BLaER1 (cell line): ENCODE data around the gene PLBD1.

Source experiments
- H3K27ac ChIP-seq: shearing (Covaris generic); formaldehyde crosslinking; 2 replicates; pipeline ENCODE4 v1.8.1; 2022
- H3K27me3 ChIP-seq: shearing (Covaris generic); formaldehyde crosslinking; 2 replicates; pipeline ENCODE4 v1.8.1; 2022
- H3K36me3 ChIP-seq: shearing (Covaris generic); formaldehyde crosslinking; 2 replicates; pipeline ENCODE4 v1.8.1; 2022
- H3K4me1 ChIP-seq: shearing (Covaris generic); formaldehyde crosslinking; 2 replicates; pipeline ENCODE4 v1.8.1; 2022
- H3K4me2 ChIP-seq: shearing (Covaris generic); formaldehyde crosslinking; 2 replicates; pipeline ENCODE4 v1.8.1; 2022
- H3K4me3 ChIP-seq: shearing (Covaris generic); formaldehyde crosslinking; 2 replicates; pipeline ENCODE4 v1.8.1; 2022
- H3K9ac ChIP-seq: shearing (Covaris generic); formaldehyde crosslinking; 2 replicates; pipeline ENCODE4 v1.8.1; 2022
- H3K9me3 ChIP-seq: shearing (Covaris generic); formaldehyde crosslinking; 2 replicates; pipeline ENCODE4 v1.8.1; 2022
- H4K20me1 ChIP-seq: shearing (Covaris generic); formaldehyde crosslinking; 2 replicates; pipeline ENCODE4 v1.8.1; 2022
- Cebpa-rat ChIP-seq: shearing (Covaris generic); IDR thresholded peaks from 2 replicates; pipeline ENCODE4 v1.8.1; 2022

PLBD1 gene

GRCh38 chr12:14554281-14555007 lies 13.2 kb downstream of the PLBD1 start:
- peaks cover 18% of the 10 kb centered on the region for H3K9me3 ChIP-seq
- no peaks in the 10 kb centered on the region for H3K27me3 ChIP-seq
- no peak overlapping the region for H3K4me3 ChIP-seq
- H3K4me2 ChIP-seq = 0 out of 2 replicates have a peak overlapping the region, but pooled peaks have one; percentile 14
- no peaks in the 10 kb centered on the region for H4K20me1 ChIP-seq
- peaks cover 9% of the 10 kb centered on the region for H3K4me1 ChIP-seq
- no peaks in the 10 kb centered on the region for H3K36me3 ChIP-seq
- no peak overlapping the region for H3K9ac ChIP-seq
- TF ChIP-seq Cebpa-rat = no peak
- no peak overlapping the region for H3K27ac ChIP-seq

GRCh38 chr12:14548609-14549008 lies 19.1 kb downstream of the PLBD1 start:
- H3K36me3 ChIP-seq = no peaks in the 10 kb centered on the region
- H3K27ac ChIP-seq = no peak overlapping the region
- peaks cover 14% of the 10 kb centered on the region; the same call in 1 of the 2 replicates for H3K9me3 ChIP-seq
- no peaks in the 10 kb centered on the region for H3K4me1 ChIP-seq
- H3K4me3 ChIP-seq = no peak overlapping the region
- TF ChIP-seq Cebpa-rat = no peak
- H3K9ac ChIP-seq = no peak overlapping the region
- no peaks in the 10 kb centered on the region for H4K20me1 ChIP-seq
- no peaks in the 10 kb centered on the region for H3K27me3 ChIP-seq
- H3K4me2 ChIP-seq = no peak overlapping the region

GRCh38 chr12:14547571-14547970 lies 20.1 kb downstream of the PLBD1 start:
- Histone ChIP-seq H3K4me2 (no peak overlapping the region), H3K27ac (no peak overlapping the region), H4K20me1 (no peaks in the 10 kb centered on the region), H3K9ac (no peak overlapping the region), H3K27me3 (no peaks in the 10 kb centered on the region), H3K4me1 (no peaks in the 10 kb centered on the region), H3K4me3 (no peak overlapping the region), H3K36me3 (no peaks in the 10 kb centered on the region), H3K9me3 (peaks cover 14% of the 10 kb centered on the region; the same call in 1 of the 2 replicates)
- no peak for TF ChIP-seq Cebpa-rat

DNA sequence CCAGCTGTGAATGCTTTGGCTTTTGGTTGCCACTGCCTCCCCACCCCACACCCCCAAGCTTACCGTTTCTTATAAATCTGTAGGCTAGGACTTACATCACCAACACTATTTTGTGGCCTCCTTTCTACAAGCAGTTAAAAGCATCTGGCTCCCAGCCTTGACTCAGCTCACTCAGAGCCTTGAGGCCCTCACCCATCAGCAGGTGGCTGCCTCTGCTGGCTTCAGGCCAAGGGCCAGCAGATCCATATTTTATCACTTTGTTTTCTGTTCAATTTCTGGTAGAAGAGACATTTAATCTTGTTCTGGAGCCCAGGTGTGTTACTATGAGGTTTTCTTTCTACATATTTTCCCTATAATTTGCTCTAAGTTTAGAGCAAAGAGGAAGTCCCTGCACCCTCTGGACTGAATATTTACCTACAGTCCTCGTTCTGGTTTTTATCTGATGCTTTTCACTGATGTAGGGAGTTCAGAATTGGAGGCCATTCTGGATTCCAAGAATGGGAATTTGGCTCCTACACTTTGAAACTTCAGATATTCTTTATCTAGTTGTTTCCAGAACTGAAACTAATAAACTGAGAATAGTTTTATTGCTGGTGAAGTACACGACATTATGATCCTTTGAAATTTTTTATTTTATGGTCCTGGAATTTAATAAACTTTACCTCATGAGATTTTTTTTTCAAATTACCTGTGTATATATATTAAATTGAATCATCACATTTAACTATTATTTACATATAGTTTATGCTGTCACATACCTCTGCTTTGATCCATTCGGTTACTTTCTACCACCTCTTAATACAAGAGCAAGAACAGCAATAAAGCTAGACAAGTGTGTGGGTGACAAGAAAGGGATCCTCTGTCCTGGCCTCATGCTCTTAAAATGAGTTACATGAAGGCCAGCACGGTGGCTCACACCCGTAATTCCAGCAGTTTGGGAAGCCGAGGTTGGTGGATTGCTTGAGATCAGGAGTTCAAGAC lies 22.2 kb downstream of the PLBD1 start:
- no peak overlapping the region for H3K4me3 ChIP-seq
- no peak overlapping the region for H3K27ac ChIP-seq
- TF ChIP-seq Cebpa-rat = no peak
- no peak overlapping the region for H3K4me2 ChIP-seq
- no peaks in the 10 kb centered on the region for H3K4me1 ChIP-seq
- H4K20me1 ChIP-seq = no peaks in the 10 kb centered on the region
- H3K36me3 ChIP-seq = no peaks in the 10 kb centered on the region
- H3K9me3 ChIP-seq = 0 out of 2 replicates have a peak, but pooled peaks cover 4% of the 10 kb centered on the region
- H3K9ac ChIP-seq = no peak overlapping the region
- H3K27me3 ChIP-seq = no peaks in the 10 kb centered on the region

GRCh38 chr12:14540801-14541462 lies 26.8 kb downstream of the PLBD1 start:
- no peak overlapping the region for H3K4me2 ChIP-seq
- H3K36me3 ChIP-seq = no peaks in the 10 kb centered on the region
- no peak overlapping the region for H3K4me3 ChIP-seq
- no peak overlapping the region for H3K9ac ChIP-seq
- no peaks in the 10 kb centered on the region for H4K20me1 ChIP-seq
- no peaks in the 10 kb centered on the region for H3K9me3 ChIP-seq
- no peaks in the 10 kb centered on the region for H3K4me1 ChIP-seq
- no peak overlapping the region for H3K27ac ChIP-seq
- TF ChIP-seq Cebpa-rat = no peak
- no peaks in the 10 kb centered on the region for H3K27me3 ChIP-seq

DNA sequence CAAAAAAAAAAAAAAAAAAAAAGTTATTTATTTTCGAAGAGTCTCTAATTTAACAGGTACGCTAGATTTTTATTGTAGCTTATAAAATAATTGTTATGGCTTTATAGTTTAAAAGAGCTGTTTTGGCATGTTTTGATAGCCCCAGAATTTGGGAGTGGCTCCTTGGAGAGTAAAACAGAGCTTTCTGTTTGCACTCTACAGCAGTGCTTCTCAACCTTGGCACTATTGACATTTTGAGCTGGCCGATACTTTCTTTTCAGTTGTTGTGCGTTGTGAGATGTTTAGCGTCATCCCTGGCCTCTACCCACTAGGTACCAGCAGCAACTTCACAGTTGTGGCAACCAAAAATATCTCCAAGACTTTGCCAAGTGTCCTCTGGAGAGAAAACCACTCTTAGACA lies 30.6 kb downstream of the PLBD1 start:
- Histone ChIP-seq H3K4me2 (no peak overlapping the region), H3K9ac (no peak overlapping the region), H3K9me3 (0 out of 2 replicates have a peak, but pooled peaks cover 5% of the 10 kb centered on the region), H3K27ac (no peak overlapping the region), H3K27me3 (no peaks in the 10 kb centered on the region), H3K36me3 (no peaks in the 10 kb centered on the region), H3K4me3 (no peak overlapping the region), H4K20me1 (no peaks in the 10 kb centered on the region), H3K4me1 (no peaks in the 10 kb centered on the region)
- no peak for TF ChIP-seq Cebpa-rat

DNA sequence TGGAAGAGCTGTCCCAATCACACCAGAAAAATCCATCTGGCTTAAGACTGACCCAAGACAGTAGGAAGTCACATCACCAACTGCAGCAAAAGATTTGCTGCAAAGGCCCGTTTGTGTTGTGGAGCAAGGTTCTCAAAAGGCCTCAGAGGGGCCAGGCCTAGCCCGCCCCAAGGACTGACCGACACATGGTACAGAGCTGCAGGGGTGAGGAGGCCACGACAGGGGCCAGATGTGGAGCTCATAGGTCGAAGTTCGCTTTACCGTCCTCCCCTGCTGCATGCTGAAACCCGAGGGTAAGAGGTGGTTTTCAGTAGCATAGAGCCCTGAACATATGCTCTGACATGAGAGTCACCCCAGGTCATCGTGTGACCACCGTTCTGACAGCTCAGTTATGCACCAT lies 35.5 kb downstream of the PLBD1 start:
- H4K20me1 ChIP-seq = no peaks in the 10 kb centered on the region
- H3K27ac ChIP-seq = no peak overlapping the region
- no peaks in the 10 kb centered on the region for H3K36me3 ChIP-seq
- H3K9me3 ChIP-seq = 0 out of 2 replicates have a peak, but pooled peaks cover 5% of the 10 kb centered on the region
- H3K4me1 ChIP-seq = no peaks in the 10 kb centered on the region
- H3K27me3 ChIP-seq = no peaks in the 10 kb centered on the region
- H3K4me2 ChIP-seq = no peak overlapping the region
- H3K4me3 ChIP-seq = no peak overlapping the region
- H3K9ac ChIP-seq = no peak overlapping the region
- TF ChIP-seq Cebpa-rat = no peak

DNA sequence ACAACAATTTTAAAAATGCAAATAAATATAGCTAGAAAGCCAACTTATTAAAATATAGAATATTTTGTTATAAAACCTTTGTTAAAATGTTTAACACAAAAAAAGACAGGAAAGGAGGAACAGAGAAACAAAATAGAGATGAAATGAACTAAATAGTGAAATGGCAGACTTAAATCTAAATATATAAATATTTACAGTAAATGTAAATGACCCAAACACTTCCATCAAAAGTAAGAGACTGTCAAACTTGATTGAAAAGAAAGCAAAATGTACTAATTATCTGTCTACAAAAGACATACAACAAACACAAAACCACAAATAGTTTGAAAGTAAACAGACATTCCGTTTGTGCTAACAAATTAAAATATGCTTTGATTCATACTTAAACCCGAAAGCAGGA lies 41.7 kb downstream of the PLBD1 start:
- Histone ChIP-seq H3K4me2 (no peak overlapping the region), H3K9ac (no peak overlapping the region), H4K20me1 (no peaks in the 10 kb centered on the region), H3K9me3 (peaks cover 37% of the 10 kb centered on the region), H3K4me1 (no peaks in the 10 kb centered on the region), H3K36me3 (no peaks in the 10 kb centered on the region), H3K27me3 (no peaks in the 10 kb centered on the region), H3K27ac (no peak overlapping the region), H3K4me3 (no peak overlapping the region)
- TF ChIP-seq Cebpa-rat = no peak

GRCh38 chr12:14521822-14522221 lies 45.9 kb downstream of the PLBD1 start:
- H3K36me3 ChIP-seq = no peaks in the 10 kb centered on the region
- no peak overlapping the region for H3K27ac ChIP-seq
- H3K9ac ChIP-seq = no peak overlapping the region
- no peak overlapping the region for H3K4me2 ChIP-seq
- no peaks in the 10 kb centered on the region for H3K27me3 ChIP-seq
- H3K9me3 ChIP-seq = peaks cover 42% of the 10 kb centered on the region
- H3K4me1 ChIP-seq = no peaks in the 10 kb centered on the region
- no peaks in the 10 kb centered on the region for H4K20me1 ChIP-seq
- TF ChIP-seq Cebpa-rat = no peak
- H3K4me3 ChIP-seq = no peak overlapping the region

DNA sequence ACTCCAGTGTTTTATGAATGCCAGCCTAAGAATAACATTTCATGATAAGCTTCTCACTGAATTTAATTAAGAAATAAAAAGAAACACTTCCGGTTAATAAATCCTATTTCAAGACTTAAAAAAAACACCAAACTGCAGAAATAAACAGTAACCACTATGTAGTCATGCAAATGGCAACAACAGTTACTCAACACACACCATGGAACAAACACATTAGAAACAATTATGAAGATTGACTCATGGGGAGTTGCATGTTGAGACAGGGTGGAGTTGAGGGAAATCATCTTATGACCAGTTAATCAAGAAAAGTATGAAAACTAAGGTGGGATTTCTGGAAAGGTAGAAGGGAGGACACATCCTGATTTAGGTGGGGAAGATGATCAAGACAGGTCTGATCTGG lies 52.7 kb downstream of the PLBD1 start:
- no peak overlapping the region for H3K4me2 ChIP-seq
- no peak overlapping the region for H3K9ac ChIP-seq
- no peak for TF ChIP-seq Cebpa-rat
- no peaks in the 10 kb centered on the region for H3K36me3 ChIP-seq
- H3K4me1 ChIP-seq = no peaks in the 10 kb centered on the region
- no peaks in the 10 kb centered on the region for H3K9me3 ChIP-seq
- H3K4me3 ChIP-seq = no peak overlapping the region
- no peak overlapping the region for H3K27ac ChIP-seq
- H3K27me3 ChIP-seq = no peaks in the 10 kb centered on the region
- no peaks in the 10 kb centered on the region for H4K20me1 ChIP-seq
